Suprapubic skin (tissue), 4 donors: Measurements from ENCODE around the gene DNAJC5.

Experiments
- EP300 ChIP-seq: sonication (generic); formaldehyde crosslinking; IDR thresholded peaks from one replicate; pipeline ENCODE4 v1.6.1; 2017; ENCODE audit warnings: antibody characterized with exemption
- POLR2A ChIP-seq, 2 donors: fragments of 450-650 bp; IDR thresholded peaks; one replicate each; pipeline ENCODE4 v1.6.1; 2017; ENCODE audit warnings: antibody characterized with exemption in 2 of 2, mild to moderate bottlenecking in 2 of 2, moderate library complexity in 2 of 2
- POLR2AphosphoS5 ChIP-seq, 3 donors: sonication (generic); formaldehyde crosslinking; IDR thresholded peaks; one replicate each; pipeline ENCODE4 v1.6.1; 2017; ENCODE audit warnings: antibody characterized with exemption in 3 of 3
- TF ChIP-seq, protein P1 (sequence below), 2 donors: fragments of 200-600 bp in 1 of 2; fragments of 450-650 bp in 1 of 2; sonication (generic) in 1 of 2; IDR thresholded peaks; one replicate each; pipeline ENCODE4 v1.5.1; 2016 to 2019; ENCODE audit warnings: antibody characterized with exemption in 2 of 2, mild to moderate bottlenecking in 1 of 2, moderate library complexity in 1 of 2

DNA sequence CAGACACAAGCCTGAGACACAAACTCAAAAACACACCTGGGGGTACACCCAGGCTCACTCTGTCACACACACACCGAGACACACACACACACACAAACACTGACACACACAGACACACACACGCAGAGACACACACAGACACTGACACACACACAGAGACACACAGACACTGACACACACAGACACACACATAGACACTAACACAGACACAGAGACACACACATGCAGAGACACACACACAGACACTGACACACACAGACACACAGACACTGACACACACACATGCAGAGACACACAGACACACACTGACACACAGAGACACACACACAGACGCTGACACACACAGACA lies 48.1 kb upstream of the DNAJC5 start:
- TF ChIP-seq, protein P1, sequence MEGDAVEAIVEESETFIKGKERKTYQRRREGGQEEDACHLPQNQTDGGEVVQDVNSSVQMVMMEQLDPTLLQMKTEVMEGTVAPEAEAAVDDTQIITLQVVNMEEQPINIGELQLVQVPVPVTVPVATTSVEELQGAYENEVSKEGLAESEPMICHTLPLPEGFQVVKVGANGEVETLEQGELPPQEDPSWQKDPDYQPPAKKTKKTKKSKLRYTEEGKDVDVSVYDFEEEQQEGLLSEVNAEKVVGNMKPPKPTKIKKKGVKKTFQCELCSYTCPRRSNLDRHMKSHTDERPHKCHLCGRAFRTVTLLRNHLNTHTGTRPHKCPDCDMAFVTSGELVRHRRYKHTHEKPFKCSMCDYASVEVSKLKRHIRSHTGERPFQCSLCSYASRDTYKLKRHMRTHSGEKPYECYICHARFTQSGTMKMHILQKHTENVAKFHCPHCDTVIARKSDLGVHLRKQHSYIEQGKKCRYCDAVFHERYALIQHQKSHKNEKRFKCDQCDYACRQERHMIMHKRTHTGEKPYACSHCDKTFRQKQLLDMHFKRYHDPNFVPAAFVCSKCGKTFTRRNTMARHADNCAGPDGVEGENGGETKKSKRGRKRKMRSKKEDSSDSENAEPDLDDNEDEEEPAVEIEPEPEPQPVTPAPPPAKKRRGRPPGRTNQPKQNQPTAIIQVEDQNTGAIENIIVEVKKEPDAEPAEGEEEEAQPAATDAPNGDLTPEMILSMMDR (IDR thresholded peaks at IDR 0.05) = no peak
- TF ChIP-seq EP300 (no peak), POLR2AphosphoS5 (IDR thresholded peaks at IDR 0.05) (no peak), POLR2A (IDR thresholded peaks at IDR 0.05) (no peak)
